OCI-LY7 (cell line): Measurements from ENCODE around the gene KRT9. TPM values are rescaled to one million over a fixed set of nuclear protein-coding genes. Genes with fewer than 3 reads are reported as not detected.

Experiments used
- BruUV-seq: library from RNA; stranded (reverse); fragments of 400-500 nt; replicated peaks from 2 replicates; lab custom pipeline; 2021; lab: Mats Ljungman, UMichigan
- CTCF ChIA-PET: fragments of 300-600 bp; sonication (Branson Sonifier 250); formaldehyde crosslinking; loops from one replicate; lab custom pipeline; 2022; ENCODE audit warnings: antibody characterized with exemption; ENCODE audit not compliant: unreplicated experiment; lab: Charles Lee
- POLR2A ChIA-PET: fragments of 300-600 bp; sonication (Branson Sonifier 250); formaldehyde crosslinking; loops from one replicate; lab custom pipeline; 2022; ENCODE audit warnings: antibody characterized with exemption; lab: Charles Lee
- DNase-seq: peaks from one replicate; pipeline ENCODE4 v3.0.0-alpha.2; 2015; ENCODE audit warnings: low spot score
- H2AFZ ChIP-seq: fragments of 200-600 bp; sonication (generic), shearing (Covaris generic); 2 replicates; pipeline ENCODE4 v1.6.1; 2014; ENCODE audit warnings: mild to moderate bottlenecking, antibody characterized with exemption, low read length, moderate library complexity
- H3K27ac ChIP-seq: fragments of 200-600 bp; sonication (generic); 2 replicates; pipeline ENCODE4 v1.5.1; 2014; ENCODE audit warnings: mixed run types, low read depth, mild to moderate bottlenecking, moderate library complexity, low read length, inconsistent platforms; ENCODE audit not compliant: poor library complexity, severe bottlenecking
- H3K36me3 ChIP-seq: fragments of 200-600 bp; sonication (generic); 2 replicates; pipeline ENCODE4 v1.6.1; 2014; ENCODE audit warnings: mild to moderate bottlenecking, antibody characterized with exemption, low read length, moderate library complexity, mixed read lengths; ENCODE audit not compliant: insufficient read depth
- H3K4me1 ChIP-seq: fragments of 200-600 bp; sonication (generic); 2 replicates; pipeline ENCODE4 v1.5.1; 2014; ENCODE audit warnings: mild to moderate bottlenecking, low read length; ENCODE audit not compliant: insufficient read depth, poor library complexity, severe bottlenecking
- H3K4me2 ChIP-seq: fragments of 200-600 bp; sonication (generic); 2 replicates; pipeline ENCODE4 v1.6.1; 2014; ENCODE audit warnings: mild to moderate bottlenecking, low read length
- H3K4me3 ChIP-seq: fragments of 200-600 bp; sonication (generic); 2 replicates; pipeline ENCODE4 v1.5.1; 2014; ENCODE audit warnings: mild to moderate bottlenecking, low read depth, low read length; ENCODE audit not compliant: poor library complexity, severe bottlenecking
- H3K79me2 ChIP-seq: fragments of 200-600 bp; sonication (generic); 2 replicates; pipeline ENCODE4 v1.6.1; 2016; ENCODE audit warnings: low read depth, mild to moderate bottlenecking, low read length, moderate library complexity, mixed read lengths; ENCODE audit not compliant: insufficient read depth
- H3K9me2 ChIP-seq: fragments of 200-600 bp; sonication (generic); 2 replicates; pipeline ENCODE4 v1.6.1; 2016; ENCODE audit warnings: mild to moderate bottlenecking, low read length, mixed read lengths; ENCODE audit not compliant: insufficient read depth
- H3K9me3 ChIP-seq: fragments of 200-600 bp; sonication (generic); 2 replicates; pipeline ENCODE4 v1.6.1; 2014; ENCODE audit warnings: mild to moderate bottlenecking, mixed run types, low read length, mixed read lengths
- H4K20me1 ChIP-seq: fragments of 200-600 bp; sonication (generic); 2 replicates; pipeline ENCODE4 v1.6.1; 2014; ENCODE audit warnings: mild to moderate bottlenecking, antibody characterized with exemption, low read length, moderate library complexity, mixed read lengths; ENCODE audit not compliant: insufficient read depth
- EZH2phosphoT487 ChIP-seq: fragments of 200-600 bp; sonication (generic); IDR thresholded peaks from 2 replicates; pipeline ENCODE4 v1.6.1; 2018; ENCODE audit warnings: low read depth, borderline replicate concordance, mild to moderate bottlenecking, mixed run types, antibody characterized with exemption, low read length, moderate library complexity, mixed read lengths
- intact Hi-C: fragments of 100-400 bp; cut with micrococcal nuclease; formaldehyde crosslinking; loops from one replicate; pipeline ENCODE4 v1.10.0; 2022; ENCODE audit not compliant: unreplicated experiment
- total RNA-seq, 2 experiments: library from RNA; depleted of rRNA in 1 of 2; stranded (reverse); fragments of >200 nt in 1 of 2; shearing (Covaris generic) in 1 of 2; gene quantifications; 2 replicates each; pipeline ENCODE4 v1.2.3, GENCODE V29; 2014 to 2022
- TF ChIP-seq, protein P1 (sequence below): fragments of 200-600 bp; sonication (generic); conservative IDR thresholded peaks from 2 replicates; pipeline ENCODE4 v1.5.1; 2014; ENCODE audit warnings: mild to moderate bottlenecking, antibody characterized with exemption, low read length, moderate library complexity, mixed read lengths

KRT9 gene
- total RNA-seq, 2 experiments from 2014 or later: not detected

GRCh38 chr17:41537990-41538389, 33.9 kb downstream of the KRT9 start:
- H3K4me2 ChIP-seq: no peak overlapping the region
- no peaks in the 10 kb centered on the region for H4K20me1 ChIP-seq
- intact Hi-C loops: no loop called here
- CTCF ChIA-PET: interaction anchor here (1.0 kb wide), 1 partner anchor 8 kb away, joined by 3 read pairs; no protein-coding TSS in a partner anchor
- POLR2A ChIA-PET: no interaction called here
- TF ChIP-seq EZH2phosphoT487: no peak
- TF ChIP-seq, protein P1, sequence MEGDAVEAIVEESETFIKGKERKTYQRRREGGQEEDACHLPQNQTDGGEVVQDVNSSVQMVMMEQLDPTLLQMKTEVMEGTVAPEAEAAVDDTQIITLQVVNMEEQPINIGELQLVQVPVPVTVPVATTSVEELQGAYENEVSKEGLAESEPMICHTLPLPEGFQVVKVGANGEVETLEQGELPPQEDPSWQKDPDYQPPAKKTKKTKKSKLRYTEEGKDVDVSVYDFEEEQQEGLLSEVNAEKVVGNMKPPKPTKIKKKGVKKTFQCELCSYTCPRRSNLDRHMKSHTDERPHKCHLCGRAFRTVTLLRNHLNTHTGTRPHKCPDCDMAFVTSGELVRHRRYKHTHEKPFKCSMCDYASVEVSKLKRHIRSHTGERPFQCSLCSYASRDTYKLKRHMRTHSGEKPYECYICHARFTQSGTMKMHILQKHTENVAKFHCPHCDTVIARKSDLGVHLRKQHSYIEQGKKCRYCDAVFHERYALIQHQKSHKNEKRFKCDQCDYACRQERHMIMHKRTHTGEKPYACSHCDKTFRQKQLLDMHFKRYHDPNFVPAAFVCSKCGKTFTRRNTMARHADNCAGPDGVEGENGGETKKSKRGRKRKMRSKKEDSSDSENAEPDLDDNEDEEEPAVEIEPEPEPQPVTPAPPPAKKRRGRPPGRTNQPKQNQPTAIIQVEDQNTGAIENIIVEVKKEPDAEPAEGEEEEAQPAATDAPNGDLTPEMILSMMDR: no peak
- no peaks in the 10 kb centered on the region for H3K4me1 ChIP-seq
- H3K27ac ChIP-seq: no peak overlapping the region
- BruUV-seq: no TSS peak
- H3K79me2 ChIP-seq: no peaks in the 10 kb centered on the region
- no peaks in the 10 kb centered on the region for H3K9me3 ChIP-seq
- no peaks in the 10 kb centered on the region for H3K9me2 ChIP-seq
- no peaks in the 10 kb centered on the region for H3K36me3 ChIP-seq
- DNase-seq: no peak
- no peak overlapping the region for H3K4me3 ChIP-seq
- no peak overlapping the region for H2AFZ ChIP-seq

DNA sequence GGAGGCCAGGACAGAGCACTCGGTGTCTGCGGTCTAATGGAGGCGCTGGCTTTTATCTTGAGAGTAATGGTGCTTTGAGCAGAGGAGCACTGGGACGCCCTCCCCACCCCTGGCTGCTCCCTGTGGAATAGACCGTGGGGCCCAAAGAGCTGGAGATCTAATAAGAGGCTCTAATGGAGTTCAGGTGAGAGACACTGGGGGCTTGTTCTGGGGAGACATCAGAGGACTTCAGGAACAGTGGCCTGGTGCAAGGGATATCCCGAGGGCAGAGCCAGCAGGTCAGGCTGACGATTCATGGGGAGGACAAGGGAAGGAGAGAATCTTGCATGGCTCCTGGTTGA, 34.3 kb downstream of the KRT9 start:
- CTCF ChIA-PET: no interaction called here
- H3K9me2 ChIP-seq: no peaks in the 10 kb centered on the region
- no peak overlapping the region for H3K27ac ChIP-seq
- no peak for DNase-seq
- no peak overlapping the region for H3K4me2 ChIP-seq
- TF ChIP-seq EZH2phosphoT487: no peak
- TF ChIP-seq, protein P1: no peak
- intact Hi-C loops: no loop called here
- H3K36me3 ChIP-seq: no peaks in the 10 kb centered on the region
- H3K4me1 ChIP-seq: no peaks in the 10 kb centered on the region
- POLR2A ChIA-PET: no interaction called here
- no peaks in the 10 kb centered on the region for H3K79me2 ChIP-seq
- H3K9me3 ChIP-seq: no peaks in the 10 kb centered on the region
- H2AFZ ChIP-seq: no peak overlapping the region
- H4K20me1 ChIP-seq: no peaks in the 10 kb centered on the region
- no peak overlapping the region for H3K4me3 ChIP-seq
- BruUV-seq: no TSS peak

GRCh38 chr17:41536741-41537613, 34.9 kb downstream of the KRT9 start:
- Histone ChIP-seq H3K9me2 (no peaks in the 10 kb centered on the region), H3K36me3 (no peaks in the 10 kb centered on the region), H3K9me3 (no peaks in the 10 kb centered on the region), H3K79me2 (no peaks in the 10 kb centered on the region), H3K27ac (no peak overlapping the region), H3K4me2 (no peak overlapping the region), H3K4me3 (no peak overlapping the region), H4K20me1 (no peaks in the 10 kb centered on the region), H3K4me1 (no peaks in the 10 kb centered on the region), H2AFZ (no peak overlapping the region)
- POLR2A ChIA-PET: no interaction called here
- DNase-seq: no peak
- CTCF ChIA-PET: no interaction called here
- no peak for TF ChIP-seq EZH2phosphoT487
- TF ChIP-seq, protein P1: no peak
- intact Hi-C loops: no loop called here
- BruUV-seq: no TSS peak
